Esophagus squamous epithelium (tissue), 5 donors: ENCODE results near the gene SYT1. TPM values are rescaled to one million over a fixed set of nuclear protein-coding genes. Genes with fewer than 3 reads are reported as not detected.

Source experiments
- DNase-seq: peaks from one replicate; lab custom pipeline; 2025; lab: John Stamatoyannopoulos, UW
- H3K27ac ChIP-seq, 4 donors: fragments of 200-600 bp; sonication (generic); one replicate each; pipeline ENCODE4 v1.5.1; 2016 to 2019; ENCODE audit warnings: mild to moderate bottlenecking in 1 of 4
- H3K27me3 ChIP-seq, 4 donors: fragments of 200-600 bp; sonication (generic); 1 replicate in 3 of 4; 2 replicates in 1 of 4; pipeline versions ENCODE4 v1.5.1 to v1.6.0; 2017 to 2021; ENCODE audit warnings: antibody characterized with exemption in 1 of 4
- H3K36me3 ChIP-seq, 3 donors: fragments of 200-600 bp; sonication (generic); one replicate each; pipeline ENCODE4 v1.5.1; 2016 to 2019
- H3K4me1 ChIP-seq, 3 donors: fragments of 200-600 bp; sonication (generic); one replicate each; pipeline ENCODE4 v1.5.1; 2017 to 2019
- H3K4me3 ChIP-seq, 4 donors: fragments of 200-600 bp; sonication (generic); 1 replicate in 3 of 4; 2 replicates in 1 of 4; pipeline ENCODE4 v1.5.1; 2016 to 2019; ENCODE audit warnings: mild to moderate bottlenecking in 2 of 4, moderate library complexity in 1 of 4
- H3K9me3 ChIP-seq, 3 donors: fragments of 200-600 bp; sonication (generic); one replicate each; pipeline ENCODE4 v1.5.1; 2016 to 2019
- CTCF ChIP-seq, 6 experiments: fragments of 450-650 bp in 4 of 6; fragments of 200-600 bp in 2 of 6; sonication (generic) in 2 of 6; IDR thresholded peaks; one replicate each; pipeline ENCODE4 v1.5.1; 2016 to 2019; ENCODE audit warnings: antibody characterized with exemption in 6 of 6, mild to moderate bottlenecking in 4 of 6, moderate library complexity in 4 of 6
- POLR2A ChIP-seq, 4 donors: fragments of 450-650 bp; IDR thresholded peaks; one replicate each; pipeline ENCODE4 v1.6.1; 2017; ENCODE audit warnings: antibody characterized with exemption in 4 of 4, mild to moderate bottlenecking in 4 of 4, moderate library complexity in 3 of 4
- WGBS, 2 donors: methylation state at CpG; one replicate each; pipeline ENCODE4 v1.1.5; 2018; 5-methylcytosine and 5-hydroxymethylcytosine counted together
- intact Hi-C: fragments of 100-400 bp; cut with DNase I; formaldehyde crosslinking; loops from one replicate; pipeline ENCODE4 v1.15.0; 2022
- total RNA-seq, 4 donors: library from RNA; depleted of rRNA; stranded (reverse); fragments of >200 nt; gene quantifications; one replicate each; pipeline ENCODE4 v1.1.0, GENCODE V29; 2016
- donor health status: DM: yes; HTN: yes; CAD: no.

SYT1 gene
- total RNA-seq, 4 donors from 2014 or later, result 0.26 to 2.7 TPM; not detected in 2

GRCh38 chr12:79233341-79233781, 368.8 kb downstream of the SYT1 start:
- H3K36me3 ChIP-seq, result no peaks in the 10 kb centered on the region
- H3K4me3 ChIP-seq, result no peak overlapping the region
- H3K27me3 ChIP-seq, result no peaks in the 10 kb centered on the region
- TF ChIP-seq POLR2A (IDR thresholded peaks at IDR 0.05), result no peak
- no peak for TF ChIP-seq CTCF (IDR thresholded peaks at IDR 0.05)
- no peaks in the 10 kb centered on the region for H3K4me1 ChIP-seq
- intact Hi-C loops, result no loop called here
- no peaks in the 10 kb centered on the region for H3K9me3 ChIP-seq
- 53 to 58% methylated on average over 7 of the region's 7 CpGs for WGBS, 2 donors
- no peak overlapping the region for H3K27ac ChIP-seq
- DNase-seq, result no peak

- 89 to 92% methylated on average over 4 of the region's 4 CpGs for WGBS, 2 donors
- Histone ChIP-seq H3K4me1 (no peaks in the 10 kb centered on the region), H3K9me3 (no peaks in the 10 kb centered on the region), H3K27me3 (no peaks in the 10 kb centered on the region), H3K4me3 (no peak overlapping the region), H3K27ac (no peak overlapping the region), H3K36me3 (no peaks in the 10 kb centered on the region)
- intact Hi-C loops, result no loop called here
- DNase-seq, result no peak
- TF ChIP-seq CTCF (IDR thresholded peaks at IDR 0.05) (no peak), POLR2A (IDR thresholded peaks at IDR 0.05) (no peak)
Measured at GRCh38 chr12:79236920-79237319, 372.3 kb downstream of the SYT1 start.

- no peak for TF ChIP-seq CTCF (IDR thresholded peaks at IDR 0.05)
- no peak for TF ChIP-seq POLR2A (IDR thresholded peaks at IDR 0.05)
- WGBS, 2 donors, result 71 to 85% methylated on average over 3 of the region's 3 CpGs
- no peak overlapping the region for H3K4me3 ChIP-seq
- H3K27me3 ChIP-seq, result no peaks in the 10 kb centered on the region
- H3K9me3 ChIP-seq, result no peaks in the 10 kb centered on the region
- no peaks in the 10 kb centered on the region for H3K36me3 ChIP-seq
- no peak for DNase-seq
- H3K4me1 ChIP-seq, result no peaks in the 10 kb centered on the region
- H3K27ac ChIP-seq, result no peak overlapping the region
- intact Hi-C loops, result no loop called here
Measured at GRCh38 chr12:79238246-79238645, 373.7 kb downstream of the SYT1 start.

- intact Hi-C loops, result no loop called here
- H3K36me3 ChIP-seq, result no peaks in the 10 kb centered on the region
- H3K4me3 ChIP-seq, result no peak overlapping the region
- TF ChIP-seq POLR2A (IDR thresholded peaks at IDR 0.05) (no peak), CTCF (IDR thresholded peaks at IDR 0.05) (no peak)
- no peaks in the 10 kb centered on the region for H3K27me3 ChIP-seq
- DNase-seq, result no peak
- no peaks in the 10 kb centered on the region for H3K4me1 ChIP-seq
- H3K27ac ChIP-seq, result no peak overlapping the region
- 83 to 93% methylated on average over 2 of the region's 2 CpGs for WGBS, 2 donors
- H3K9me3 ChIP-seq, result no peaks in the 10 kb centered on the region
Measured at GRCh38 chr12:79247494-79247893, 382.9 kb downstream of the SYT1 start.

GRCh38 chr12:79250186-79250585, 385.6 kb downstream of the SYT1 start:
- no peaks in the 10 kb centered on the region for H3K36me3 ChIP-seq
- DNase-seq, result no peak
- H3K9me3 ChIP-seq, result no peaks in the 10 kb centered on the region
- no peak overlapping the region for H3K27ac ChIP-seq
- no peaks in the 10 kb centered on the region for H3K27me3 ChIP-seq
- H3K4me3 ChIP-seq, result no peak overlapping the region
- WGBS, 2 donors, result 74 to 80% methylated on average over 4 of the region's 4 CpGs
- no peaks in the 10 kb centered on the region for H3K4me1 ChIP-seq
- intact Hi-C loops, result no loop called here
- no peak for TF ChIP-seq POLR2A (IDR thresholded peaks at IDR 0.05)
- TF ChIP-seq CTCF (IDR thresholded peaks at IDR 0.05), result no peak
